HUDEP-2 (cell line): ENCODE results near the gene GLI3.

Source experiments
- DNase-seq, 76 experiments: peaks; one replicate each; lab custom pipeline; 2025; ENCODE audit not compliant: unreplicated experiment in 76 of 76; lab: John Stamatoyannopoulos, UW

Gene GLI3

GRCh38 chr7:42090806-42091205 lies 146.2 kb downstream of the GLI3 start:
- no peak for DNase-seq

GRCh38 chr7:42090056-42090455 lies 147.0 kb downstream of the GLI3 start:
- no peak for DNase-seq

GRCh38 chr7:42087616-42088015 lies 149.4 kb downstream of the GLI3 start:
- no peak for DNase-seq

GRCh38 chr7:42085531-42085930 lies 151.5 kb downstream of the GLI3 start:
- no peak for DNase-seq

GRCh38 chr7:42084263-42084662 lies 152.7 kb downstream of the GLI3 start:
- DNase-seq = no peak

- DNase-seq = no peak
These were observed 153.7 kb downstream of the GLI3 start for GRCh38 chr7:42083284-42083683.

- no peak for DNase-seq
These were observed 154.9 kb downstream of the GLI3 start for GRCh38 chr7:42082144-42082543.

- no peak for DNase-seq
These were observed 155.3 kb downstream of the GLI3 start for GRCh38 chr7:42081671-42082070.

- DNase-seq = no peak
These were observed 156.0 kb downstream of the GLI3 start for GRCh38 chr7:42080841-42081586.

GRCh38 chr7:42077271-42078135 lies 159.5 kb downstream of the GLI3 start:
- DNase-seq = no peak

- DNase-seq = no peak
These were observed 160.1 kb downstream of the GLI3 start for GRCh38 chr7:42076870-42077269.

GRCh38 chr7:42075418-42075817 lies 161.6 kb downstream of the GLI3 start:
- no peak for DNase-seq

- DNase-seq = no peak
These were observed 162.9 kb downstream of the GLI3 start for GRCh38 chr7:42074076-42074475.

GRCh38 chr7:42071372-42072261 lies 165.4 kb downstream of the GLI3 start:
- no peak for DNase-seq

- DNase-seq = no peak
These were observed 166.9 kb downstream of the GLI3 start for GRCh38 chr7:42070068-42070467.

- DNase-seq = no peak
These were observed 167.4 kb downstream of the GLI3 start for GRCh38 chr7:42069590-42069989.

- no peak for DNase-seq
These were observed 168.3 kb downstream of the GLI3 start for GRCh38 chr7:42068554-42069280.

- DNase-seq = no peak
These were observed 171.1 kb downstream of the GLI3 start for GRCh38 chr7:42065942-42066341.

- no peak for DNase-seq
These were observed 172.0 kb downstream of the GLI3 start for GRCh38 chr7:42065015-42065414.

- DNase-seq = no peak
These were observed 172.5 kb downstream of the GLI3 start for GRCh38 chr7:42064534-42064933.
